GM08714 (cell line): ENCODE results near the gene ST6GALNAC4.
"Not testable (repeated sequence)": the region's sequence is repeated elsewhere in the genome, so short reads cannot be mapped to it uniquely, and the experiment has no call there.

ENCODE experiments used
- H3K4me3 ChIP-seq: fragments of 200-500 bp; sonication (Bioruptor generic); 2 replicates; pipeline ENCODE4 v1.5.1; 2014; ENCODE audit warnings: mild to moderate bottlenecking, low read length, inconsistent platforms
- ZNF274 ChIP-seq: IDR thresholded peaks from 2 replicates; pipeline ENCODE4 v1.6.1; 2012; ENCODE audit warnings: mild to moderate bottlenecking, low read depth, low read length

ST6GALNAC4 gene

GRCh38 chr9:127883959-127884358 is 32.9 kb downstream of the ST6GALNAC4 start:
- no peak for TF ChIP-seq ZNF274
- no peak overlapping the region for H3K4me3 ChIP-seq

DNA sequence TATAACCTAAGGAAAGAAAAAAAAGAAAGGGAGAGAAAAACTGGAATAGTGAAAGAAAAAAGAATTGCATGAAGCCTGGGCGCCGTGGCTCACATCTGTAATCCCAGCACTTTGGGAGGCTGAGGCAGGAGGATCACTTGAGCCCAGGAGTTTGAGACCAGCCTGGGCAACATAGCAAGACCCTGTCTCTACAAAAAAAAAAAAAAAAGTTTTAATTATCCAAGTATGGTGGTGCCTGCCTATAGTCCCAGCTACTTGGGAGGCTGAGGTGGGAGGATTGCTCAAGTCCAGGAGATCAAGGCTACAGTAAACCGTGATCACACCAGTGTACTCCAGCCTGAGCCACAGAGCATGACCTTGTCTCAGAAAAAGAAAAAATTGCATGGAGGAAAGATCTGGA is 35.1 kb downstream of the ST6GALNAC4 start:
- not testable (repeated sequence) for H3K4me3 ChIP-seq

GRCh38 chr9:127880143-127880542 is 36.7 kb downstream of the ST6GALNAC4 start:
- H3K4me3 ChIP-seq, result no peak overlapping the region
- TF ChIP-seq ZNF274, result no peak

DNA sequence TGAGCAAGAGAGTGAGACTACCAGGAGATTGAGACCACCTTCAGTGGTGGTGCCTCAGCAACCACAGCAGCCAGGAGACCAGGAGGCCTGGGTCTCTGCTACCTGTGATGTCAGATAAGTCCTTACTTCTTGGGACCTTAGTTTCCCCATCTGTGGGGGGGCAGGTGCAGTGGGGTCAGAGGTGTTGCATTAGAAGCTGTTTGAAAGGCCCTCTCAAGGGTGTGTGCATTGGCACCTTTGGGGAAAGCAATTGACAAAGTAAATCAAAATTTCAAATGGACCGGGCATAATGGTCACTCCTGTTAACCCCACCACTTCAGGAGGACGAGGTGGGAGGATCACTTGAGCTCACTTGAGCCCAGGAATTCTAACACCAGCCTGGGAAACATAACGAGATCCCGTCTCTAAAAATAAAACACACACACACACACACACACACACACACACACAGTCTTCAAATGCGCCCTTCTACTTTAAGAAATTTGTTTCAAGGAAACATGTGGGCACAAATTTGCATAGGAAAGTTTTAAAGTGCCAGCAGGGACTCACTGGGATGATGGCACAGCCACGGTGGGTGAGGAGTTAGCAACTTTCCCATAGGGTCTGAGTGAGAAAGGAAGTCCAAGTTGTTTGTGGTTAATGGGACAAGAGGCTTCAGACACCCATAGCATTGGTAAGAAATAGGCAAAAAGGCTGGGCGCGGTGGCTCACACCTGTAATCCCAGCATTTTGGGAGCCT is 38.0 kb downstream of the ST6GALNAC4 start:
- no peak for TF ChIP-seq ZNF274
- no peak overlapping the region for H3K4me3 ChIP-seq

DNA sequence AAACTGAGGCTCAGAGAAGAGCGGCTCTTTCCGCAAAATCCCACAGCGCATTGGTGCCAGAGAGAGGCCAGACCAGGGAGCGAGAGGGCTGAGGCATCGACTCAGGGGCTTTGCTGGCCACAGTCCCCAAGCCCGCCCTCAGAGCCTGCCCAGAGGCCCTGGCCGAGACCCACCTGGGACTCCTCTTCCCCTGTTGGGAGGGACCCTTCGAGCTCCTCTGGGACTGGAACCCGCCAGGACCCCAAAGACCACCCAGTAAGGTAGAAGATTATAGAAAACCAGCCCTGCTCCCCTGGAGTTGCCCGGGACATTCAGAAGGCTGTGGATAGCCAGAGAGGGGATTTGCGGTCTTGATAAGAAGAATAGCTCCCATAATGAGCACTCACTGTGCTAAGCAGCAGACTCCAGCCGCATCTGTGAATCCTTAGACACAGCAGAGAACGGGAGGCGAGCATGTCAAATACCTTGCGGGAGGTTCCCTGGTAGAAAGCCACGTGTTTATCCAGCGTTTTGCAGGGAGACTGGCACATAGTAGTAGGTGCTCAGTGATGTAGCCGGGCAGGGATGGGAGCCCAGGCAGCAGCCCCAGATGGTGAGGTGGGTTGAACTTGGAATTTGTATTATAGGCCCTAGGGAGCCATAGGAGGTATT is 38.7 kb downstream of the ST6GALNAC4 start:
- no peak for TF ChIP-seq ZNF274
- no peak overlapping the region for H3K4me3 ChIP-seq

GRCh38 chr9:127877566-127877998 is 39.3 kb downstream of the ST6GALNAC4 start, which contains the start of gene AK1:
Gene AK1 (minus strand): TSS chr9:127877675. CDS start chr9:127874617, 3,058 bp downstream.
- no peak within 1 kb of the TSS for H3K4me3 ChIP-seq

GRCh38 chr9:127876764-127877562 is 39.9 kb downstream of the ST6GALNAC4 start:
- H3K4me3 ChIP-seq, result no peak overlapping the region

More at GRCh38 chr9:127877566-127877998, 39.3 kb downstream of the ST6GALNAC4 start, which contains the start of gene AK1:
- TF ChIP-seq ZNF274, result no peak

DNA sequence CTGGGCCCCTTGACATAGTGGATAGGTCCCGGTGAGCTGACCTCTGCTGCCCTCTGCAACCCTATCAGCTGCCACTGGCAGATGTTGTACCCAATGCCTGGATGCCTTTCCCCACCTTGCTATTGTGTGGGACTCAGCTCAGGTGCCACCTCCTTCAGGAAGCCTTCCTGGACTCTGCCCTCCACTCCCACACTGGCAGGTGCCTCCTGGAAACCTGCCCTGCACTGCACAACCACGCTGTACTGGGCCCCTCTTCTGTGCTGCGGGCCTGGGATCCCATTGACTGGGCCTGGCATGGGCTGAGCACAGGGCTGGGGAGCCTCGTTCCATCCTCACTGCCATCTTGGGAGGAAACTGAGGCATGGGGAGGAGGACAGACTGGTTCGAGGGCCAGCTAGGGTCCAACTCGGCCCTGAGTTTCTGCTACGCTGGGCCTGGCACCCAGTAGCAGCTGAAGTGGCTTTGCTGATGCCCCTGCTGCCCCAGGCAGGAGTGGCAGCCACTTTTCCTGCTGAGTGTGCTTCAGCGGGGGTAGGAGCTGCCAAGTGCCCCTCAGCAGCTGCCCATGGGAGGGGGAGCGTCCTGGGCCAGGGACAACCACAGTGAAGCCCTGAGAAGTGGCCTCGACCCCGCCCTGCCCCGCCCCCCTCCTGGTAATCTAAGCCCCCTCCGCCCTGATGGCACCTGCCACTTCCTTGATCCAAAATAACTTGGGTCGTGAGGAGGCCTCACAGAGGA is 40.6 kb downstream of the ST6GALNAC4 start:
- H3K4me3 ChIP-seq, result no peak overlapping the region
- TF ChIP-seq ZNF274, result no peak

More at GRCh38 chr9:127876764-127877562, 39.9 kb downstream of the ST6GALNAC4 start:
- no peak for TF ChIP-seq ZNF274

DNA sequence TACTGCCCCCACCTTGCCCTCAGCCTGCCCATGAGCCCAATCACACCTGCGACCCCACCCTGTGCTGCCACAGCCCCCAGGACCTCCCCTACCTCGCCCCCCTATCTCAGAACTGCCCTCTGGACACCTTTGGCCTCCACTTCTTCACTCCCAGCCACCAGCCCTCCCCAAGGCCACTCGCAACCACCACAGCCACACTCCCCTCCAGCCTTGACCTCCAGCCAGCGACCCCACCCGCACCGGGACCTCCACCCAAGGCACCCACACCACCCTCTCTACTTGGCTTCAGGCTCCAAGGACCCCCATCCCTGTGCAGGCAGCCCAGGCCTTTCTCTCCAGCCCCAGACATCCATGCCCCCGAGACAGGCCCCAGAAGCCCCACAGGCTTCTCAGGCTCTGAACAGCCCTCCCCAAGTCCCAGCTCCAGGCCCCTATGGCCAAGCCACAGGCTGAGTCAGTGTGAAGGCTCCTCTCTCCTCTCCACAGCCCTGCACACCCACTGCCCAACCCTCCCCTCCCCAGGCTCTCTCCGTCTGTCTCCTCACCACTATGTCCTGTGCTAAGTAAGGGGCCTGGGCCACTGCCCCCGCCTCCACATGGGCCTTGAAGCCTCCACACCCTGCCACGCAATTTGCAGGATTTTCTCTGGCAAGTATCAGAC is 41.4 kb downstream of the ST6GALNAC4 start:
- no peak for TF ChIP-seq ZNF274

GRCh38 chr9:127874301-127875221 is 42.3 kb downstream of the ST6GALNAC4 start:
- TF ChIP-seq ZNF274, result no peak
- no peak overlapping the region for H3K4me3 ChIP-seq

More for the DNA sequence above, 41.4 kb downstream of the ST6GALNAC4 start:
- H3K4me3 ChIP-seq, result no peak overlapping the region

GRCh38 chr9:127873886-127874285 is 43.0 kb downstream of the ST6GALNAC4 start:
- no peak overlapping the region for H3K4me3 ChIP-seq
- no peak for TF ChIP-seq ZNF274

DNA sequence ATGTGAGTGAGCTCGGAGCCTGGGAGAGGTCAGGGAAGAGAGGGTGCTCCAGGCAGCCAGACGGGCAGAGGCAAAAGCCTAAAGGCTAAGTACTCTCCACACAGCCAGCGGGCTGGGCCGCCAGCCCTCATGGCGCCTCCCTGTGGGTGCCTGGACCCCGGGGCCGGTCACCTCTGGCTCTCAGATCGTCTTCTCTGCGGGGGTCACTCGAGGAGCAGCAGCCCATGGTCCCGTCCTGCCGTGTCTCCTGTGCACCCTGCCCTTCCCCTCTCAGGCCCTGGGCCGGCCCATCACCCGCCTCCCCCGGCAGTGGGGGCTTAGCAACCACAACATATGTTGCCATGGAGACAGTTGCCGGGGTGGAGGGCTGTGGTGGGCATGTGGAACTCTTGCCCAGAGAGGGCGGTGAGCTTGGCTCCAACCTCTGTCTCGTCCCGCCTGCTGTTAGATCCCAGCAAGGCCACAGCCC is 43.6 kb downstream of the ST6GALNAC4 start:
- no peak for TF ChIP-seq ZNF274

More for the DNA sequence above, 43.6 kb downstream of the ST6GALNAC4 start:
- H3K4me3 ChIP-seq, result no peak overlapping the region
